Measurements from ENCODE around the gene IFI27L2. TPM values are rescaled to one million over a fixed set of nuclear protein-coding genes. Genes with fewer than 3 reads are reported as not detected.

Gene IFI27L2
- total and polyA plus RNA-seq, 2 of the 8 experiments (the other 6 are each of a cell fraction or from before 2014, with no cell fraction given) = 14.0 to 69.6 TPM

DNA sequence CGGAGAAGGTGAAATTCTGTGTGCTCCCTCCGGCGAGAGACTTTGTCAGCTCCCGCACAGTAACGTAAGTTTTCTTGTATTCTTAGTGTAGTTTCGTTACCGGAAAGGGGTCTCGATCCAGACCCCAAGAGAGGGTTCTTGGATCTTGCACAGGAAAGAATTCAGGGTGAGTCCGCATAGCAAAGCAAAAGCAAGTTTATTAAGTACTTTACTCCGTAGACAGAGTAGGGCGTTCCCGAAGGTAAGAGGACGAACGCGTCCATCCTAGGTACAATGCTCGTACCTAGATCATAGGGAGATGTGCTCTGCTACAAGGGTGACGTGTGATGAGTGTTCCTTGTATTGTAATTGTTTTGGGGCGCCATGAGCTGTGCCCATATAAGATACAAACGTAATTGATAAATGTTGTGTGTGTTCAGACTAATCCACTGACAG, 48.0 kb downstream of the IFI27L2 start:
- Histone ChIP-seq H3K79me1 (ENCODE audit: low read depth, low read length) (peaks cover 7% of the 10 kb centered on the region; the same call in 1 of the 2 replicates), H3K9ac (replicated peaks in 1 of 4; ENCODE audit: extremely low read depth in 1 of 4, low read depth in 3 of 4, low read length in 3 of 4) (peak overlapping the region; percentile 9 to 92 (median 49)), H3K14ac (ENCODE audit: insufficient read length) (no peak overlapping the region), H3K23ac (ENCODE audit: insufficient read length) (no peak overlapping the region), H3K23me2 (ENCODE audit: low read depth, low read length) (peaks cover 5% of the 10 kb centered on the region), H2BK12ac (ENCODE audit: low read depth, low read length) (no peak overlapping the region), H2AFZ (ENCODE audit: low read length) (peak overlapping the region; percentile 97), H2BK20ac (ENCODE audit: low read length) (no peak overlapping the region), H3K18ac (ENCODE audit: extremely low read depth, low read length) (peak overlapping the region; percentile 42; the same call in 1 of the 2 replicates), H3K4me3 (ENCODE audit: extremely low read depth in 1 of 4, insufficient read depth in 2 of 4, low read depth in 3 of 4, low read length in 4 of 4) (peak overlapping the region; percentile 86 to 93 (median 89)), H3K36me3 (ENCODE audit: control insufficient read depth in 2 of 4, insufficient read depth in 4 of 4, low read length in 3 of 4) (peaks cover 7 to 23% (median 13%) of the 10 kb centered on the region in 4 experiments), H4K20me1 (replicated peaks in 1 of 2; ENCODE audit: control insufficient read depth in 1 of 2, insufficient read depth in 2 of 2, low read length in 2 of 2) (peaks cover 10 to 14% of the 10 kb centered on the region in 2 experiments), H4K8ac (ENCODE audit: extremely low read depth, insufficient read depth, low read length) (no peak overlapping the region), H2AK5ac (ENCODE audit: low read depth, low read length) (no peak overlapping the region), H2BK5ac (ENCODE audit: low read depth, low read length) (no peak overlapping the region), H2BK15ac (ENCODE audit: low read length) (no peak overlapping the region), H3K79me2 (ENCODE audit: control insufficient read depth in 1 of 2, insufficient read depth in 2 of 2, low read length in 2 of 2) (peaks cover 29 to 46% of the 10 kb centered on the region in 2 experiments), H3K9me3 (ENCODE audit: insufficient read depth in 2 of 2, low read depth in 1 of 2, low read length in 1 of 2) (no peaks in the 10 kb centered on the region), H3K56ac (replicated peaks; ENCODE audit: insufficient read length, low read depth, low read length) (no peak overlapping the region), H3K4ac (replicated peaks; ENCODE audit: insufficient read length, low read depth, low read length) (no peak overlapping the region), H2BK120ac (replicated peaks; ENCODE audit: low read depth, low read length) (no peak overlapping the region), H3K27me3 (replicated peaks in 1 of 4; ENCODE audit: control insufficient read depth in 3 of 4, extremely low read depth in 1 of 4, insufficient read depth in 3 of 4, low read length in 3 of 4) (no peaks in the 10 kb centered on the region), H3K4me1 (replicated peaks in 1 of 4; ENCODE audit: control insufficient read depth in 3 of 4, insufficient read depth in 4 of 4, low read length in 3 of 4) (peaks cover 0 to 12% (median 0%) of the 10 kb centered on the region in 4 experiments; a peak in 1 of 7 replicates), H4K91ac (replicated peaks; ENCODE audit: insufficient read length, low read length) (no peak overlapping the region), H3K4me2 (ENCODE audit: insufficient read depth in 1 of 2, low read depth in 2 of 2, low read length in 2 of 2) (peak overlapping the region; percentile 90 to 99), H3K27ac (ENCODE audit: low read depth, low read length) (no peak overlapping the region), H4K5ac (ENCODE audit: insufficient read length, low read depth, low read length) (no peak overlapping the region)
- FAIRE-seq = no peak
- WGBS, 2 experiments (ENCODE audit: extremely low coverage in 1 of 2, insufficient coverage in 1 of 2, insufficient read length in 1 of 2, insufficient replicate concordance in 2 of 2, low coverage in 1 of 2, low lambda C conversion rate in 2 of 2, missing lambda C conversion rate in 1 of 2) = 5% methylated on average over 19 of the region's 19 CpGs; no CpG with 5 or more reads in 1 of the 2 experiments
- CTCF ChIA-PET (ENCODE audit: partially characterized antibody) = interaction anchor here (0.7 to 3.1 kb wide), 8 partner anchors 13 to 142 kb away, joined by 3 to 12 read pairs (median 4); partner anchors contain the start of gene OTUB2
- DNase-seq (ENCODE audit: low read depth in 1 of 2, low spot score in 2 of 2) = no peak
- POLR2A ChIA-PET (ENCODE audit: partially characterized antibody) = interaction anchor here (0.9 to 1.5 kb wide), 2 partner anchors 15 to 83 kb away, joined by 3 to 5 read pairs; no protein-coding TSS in a partner anchor
- TF ChIP-seq POLR2A (IDR thresholded peaks at IDR 0.05; ENCODE audit: control extremely low read depth in 1 of 2, low read depth in 2 of 2, low read length in 2 of 2) = peak in 1 of 2 experiments; percentile 1; a peak in 1 of 3 replicates
- no peak for TF ChIP-seq TAF7 (optimal IDR thresholded peaks at IDR 0.05; ENCODE audit: borderline replicate concordance, low read depth, low read length)
